H1 (cell line): ENCODE data around the gene DUOXA1. TPM values are rescaled to one million over a fixed set of nuclear protein-coding genes. Genes with fewer than 3 reads are reported as not detected.

Experiments
- CTCF ChIA-PET: fragments of 300-600 bp; sonication (Branson Sonifier 250); formaldehyde crosslinking; loops from one replicate; lab custom pipeline; 2021; ENCODE audit not compliant: partially characterized antibody; lab: Charles Lee
- POLR2A ChIA-PET: fragments of 300-600 bp; sonication (Branson Sonifier 250); formaldehyde crosslinking; loops from one replicate; lab custom pipeline; 2021; ENCODE audit warnings: inconsistent platforms; ENCODE audit not compliant: partially characterized antibody; lab: Charles Lee
- DNase-seq, 2 experiments: peaks; one replicate each; pipeline versions ENCODE4 v3.0.0 to v3.0.0-alpha.2; 2010 to 2022; ENCODE audit warnings: low spot score in 2 of 2, low read depth in 1 of 2, mixed read lengths in 1 of 2
- FAIRE-seq: peaks from 2 replicates; lab custom pipeline; 2011; peaks lifted over from hg19 to GRCh38; lab: Jason Lieb, UNC
- H2AFZ ChIP-seq: 2 replicates; pipeline ENCODE4 v1.8.1; 2012; ENCODE audit warnings: low read length, inconsistent platforms
- H2AK5ac ChIP-seq: 2 replicates; pipeline ENCODE4 v1.6.1; 2013; ENCODE audit warnings: low read depth, low read length
- H2BK120ac ChIP-seq: replicated peaks from 2 replicates; pipeline ENCODE3; 2013; ENCODE audit warnings: low read depth, low read length, inconsistent platforms
- H2BK12ac ChIP-seq: 2 replicates; pipeline ENCODE4 v1.6.1; 2013; ENCODE audit warnings: low read depth, low read length
- H2BK15ac ChIP-seq: 2 replicates; pipeline ENCODE4 v1.6.1; 2013; ENCODE audit warnings: low read length
- H2BK20ac ChIP-seq: 2 replicates; pipeline ENCODE4 v1.6.1; 2013; ENCODE audit warnings: low read length
- H2BK5ac ChIP-seq: 2 replicates; pipeline ENCODE4 v1.6.1; 2013; ENCODE audit warnings: low read depth, low read length
- H3K14ac ChIP-seq: 2 replicates; pipeline ENCODE4 v1.6.1; 2013; ENCODE audit warnings: inconsistent platforms; ENCODE audit not compliant: insufficient read length
- H3K18ac ChIP-seq: 2 replicates; pipeline ENCODE4 v1.6.1; 2013; ENCODE audit warnings: low read length; ENCODE audit errors: extremely low read depth
- H3K23ac ChIP-seq: 2 replicates; pipeline ENCODE4 v1.6.1; 2013; ENCODE audit warnings: inconsistent platforms; ENCODE audit not compliant: insufficient read length
- H3K23me2 ChIP-seq: 2 replicates; pipeline ENCODE4 v1.6.1; 2013; ENCODE audit warnings: low read depth, low read length
- H3K27ac ChIP-seq: 2 replicates; pipeline ENCODE4 v1.6.1; 2011; ENCODE audit warnings: low read depth, low read length, inconsistent platforms
- H3K27me3 ChIP-seq, 4 experiments: replicated peaks in 1 of 4; 1 replicate in 1 of 4; 2 replicates in 3 of 4; pipeline versions ENCODE4 v1.6.1 to v1.8.1; 2011 to 2013; ENCODE audit warnings: low read length in 3 of 4, mild to moderate bottlenecking in 3 of 4, inconsistent platforms in 2 of 4, mixed read lengths in 2 of 4, moderate library complexity in 1 of 4; ENCODE audit not compliant: control insufficient read depth in 3 of 4, insufficient read depth in 3 of 4; ENCODE audit errors: extremely low read depth in 1 of 4
- H3K36me3 ChIP-seq, 4 experiments: 2 replicates each; pipeline versions ENCODE4 v1.6.1 to v1.8.1; 2011 to 2013; ENCODE audit warnings: mild to moderate bottlenecking in 4 of 4, low read length in 3 of 4, moderate library complexity in 2 of 4, control low read depth in 1 of 4, inconsistent platforms in 1 of 4; ENCODE audit not compliant: insufficient read depth in 4 of 4, control insufficient read depth in 2 of 4
- H3K4ac ChIP-seq: replicated peaks from 2 replicates; pipeline ENCODE3; 2013; ENCODE audit warnings: low read length, low read depth, mixed read lengths, inconsistent platforms; ENCODE audit not compliant: insufficient read length
- H3K4me1 ChIP-seq, 4 experiments: replicated peaks in 1 of 4; 1 replicate in 1 of 4; 2 replicates in 3 of 4; pipeline versions ENCODE4 v1.6.1 to v1.8.1; 2011 to 2013; ENCODE audit warnings: low read length in 3 of 4, inconsistent platforms in 2 of 4, mixed read lengths in 1 of 4; ENCODE audit not compliant: insufficient read depth in 4 of 4, control insufficient read depth in 3 of 4
- H3K4me2 ChIP-seq, 2 experiments: 2 replicates each; pipeline versions ENCODE4 v1.6.1 to v1.8.1; 2011 to 2013; ENCODE audit warnings: low read depth in 2 of 2, low read length in 2 of 2, control low read depth in 1 of 2, inconsistent platforms in 1 of 2, mild to moderate bottlenecking in 1 of 2; ENCODE audit not compliant: insufficient read depth in 1 of 2
- H3K4me3 ChIP-seq, 4 experiments: fragments of 200-600, 300-600 bp in 1 of 4; sonication (generic), shearing (Covaris generic), sonication (Bioruptor Twin) in 1 of 4; 2 replicates each; pipeline versions ENCODE4 v1.5.1 to v1.8.1; 2011 to 2016; ENCODE audit warnings: low read length in 4 of 4, low read depth in 3 of 4, control low read depth in 2 of 4, inconsistent platforms in 2 of 4, mild to moderate bottlenecking in 2 of 4, mixed read lengths in 1 of 4, moderate library complexity in 1 of 4; ENCODE audit not compliant: insufficient read depth in 2 of 4; ENCODE audit errors: extremely low read depth in 1 of 4
- H3K56ac ChIP-seq: replicated peaks from 2 replicates; pipeline ENCODE3; 2013; ENCODE audit warnings: low read depth, mild to moderate bottlenecking, mixed read lengths, low read length, inconsistent platforms; ENCODE audit not compliant: insufficient read length
- H3K79me1 ChIP-seq: 2 replicates; pipeline ENCODE4 v1.6.1; 2013; ENCODE audit warnings: low read depth, low read length, control low read depth
- H3K79me2 ChIP-seq, 2 experiments: 2 replicates each; pipeline versions ENCODE4 v1.6.1 to v1.8.1; 2012 to 2013; ENCODE audit warnings: low read length in 2 of 2, mild to moderate bottlenecking in 2 of 2, inconsistent platforms in 1 of 2; ENCODE audit not compliant: insufficient read depth in 2 of 2, control insufficient read depth in 1 of 2
- H3K9ac ChIP-seq, 4 experiments: replicated peaks in 1 of 4; 1 replicate in 1 of 4; 2 replicates in 3 of 4; pipeline versions ENCODE4 v1.6.1 to v1.8.1; 2011 to 2013; ENCODE audit warnings: low read depth in 3 of 4, low read length in 3 of 4, control low read depth in 2 of 4, mild to moderate bottlenecking in 2 of 4, moderate library complexity in 2 of 4, inconsistent platforms in 1 of 4; ENCODE audit errors: extremely low read depth in 1 of 4
- H3K9me3 ChIP-seq, 2 experiments: 2 replicates each; pipeline versions ENCODE4 v1.6.1 to v1.8.1; 2012 to 2013; ENCODE audit warnings: mild to moderate bottlenecking in 2 of 2, moderate library complexity in 2 of 2, control low read depth in 1 of 2, inconsistent platforms in 1 of 2, low read depth in 1 of 2, low read length in 1 of 2, mixed read lengths in 1 of 2; ENCODE audit not compliant: insufficient read depth in 2 of 2
- H4K20me1 ChIP-seq, 2 experiments: replicated peaks in 1 of 2; 2 replicates each; pipeline versions ENCODE3 to v1.8.1; 2011 to 2013; ENCODE audit warnings: inconsistent platforms in 2 of 2, low read length in 2 of 2, mild to moderate bottlenecking in 1 of 2; ENCODE audit not compliant: insufficient read depth in 2 of 2, control insufficient read depth in 1 of 2
- H4K5ac ChIP-seq: 2 replicates; pipeline ENCODE4 v1.6.1; 2013; ENCODE audit warnings: low read length, low read depth, mixed read lengths, inconsistent platforms; ENCODE audit not compliant: insufficient read length
- H4K8ac ChIP-seq: 2 replicates; pipeline ENCODE4 v1.8.0; 2013; ENCODE audit warnings: mild to moderate bottlenecking, moderate library complexity, low read length, inconsistent platforms; ENCODE audit not compliant: insufficient read depth; ENCODE audit errors: extremely low read depth
- H4K91ac ChIP-seq: replicated peaks from 2 replicates; pipeline ENCODE3; 2013; ENCODE audit warnings: low read length, mixed read lengths, inconsistent platforms; ENCODE audit not compliant: insufficient read length
- CHD1 ChIP-seq: IDR thresholded peaks from 2 replicates; pipeline ENCODE4 v1.6.1; 2012; ENCODE audit warnings: low read depth, low read length, improper control_type of control experiment
- NRF1 ChIP-seq: IDR thresholded peaks from 2 replicates; pipeline ENCODE4 v1.6.1; 2011; ENCODE audit warnings: mild to moderate bottlenecking, low read depth, low read length, improper control_type of control experiment
- RAD21 ChIP-seq, 2 experiments: IDR thresholded peaks in 1 of 2; conservative IDR thresholded peaks in 1 of 2; 2 replicates each; pipeline ENCODE4 v1.6.1; 2011; ENCODE audit warnings: low read depth in 2 of 2, low read length in 2 of 2, improper control_type of control experiment in 1 of 2, inconsistent platforms in 1 of 2, mild to moderate bottlenecking in 1 of 2, moderate library complexity in 1 of 2
- RBBP5 ChIP-seq: IDR thresholded peaks from 2 replicates; pipeline ENCODE4 v1.7.1; 2012; ENCODE audit warnings: low read depth, mild to moderate bottlenecking, inconsistent platforms, low read length, moderate library complexity, borderline replicate concordance
- SIN3A ChIP-seq, 2 experiments: IDR thresholded peaks in 1 of 2; conservative IDR thresholded peaks in 1 of 2; 2 replicates each; pipeline ENCODE4 v1.6.1; 2011 to 2012; ENCODE audit warnings: low read length in 2 of 2, improper control_type of control experiment in 1 of 2, low read depth in 1 of 2, mild to moderate bottlenecking in 1 of 2
- TEAD4 ChIP-seq: IDR thresholded peaks from 2 replicates; pipeline ENCODE4 v1.6.1; 2012; ENCODE audit warnings: low read depth, low read length, inconsistent platforms, mixed read lengths
- whole genome bisulfite sequencing, 2 experiments: shearing (Covaris generic) in 1 of 2; methylation state at CpG; one replicate each; pipeline versions ENCODE4 v1.1.6 to v1.1.7; 2013 to 2015; ENCODE audit warnings: low lambda C conversion rate in 2 of 2, mixed read lengths in 2 of 2, inconsistent platforms in 1 of 2, low coverage in 1 of 2, missing lambda C conversion rate in 1 of 2; ENCODE audit not compliant: insufficient replicate concordance in 2 of 2, insufficient coverage in 1 of 2, insufficient read length in 1 of 2; ENCODE audit errors: extremely low coverage in 1 of 2, missing lambda C conversion rate in 1 of 2; 5-methylcytosine and 5-hydroxymethylcytosine counted together
- polyA plus RNA-seq, 7 experiments: library from polyadenylated mRNA; depleted of rRNA in 3 of 7; stranded (reverse) in 5 of 7; unstranded in 2 of 7; fragments of >200 nt in 5 of 7; fragments of 200-250 nt in 2 of 7; gene quantifications; 1 replicate in 5 of 7; 2 replicates in 1 of 7; 4 replicates in 1 of 7; pipeline versions ENCODE4 v1.2.1 to v1.2.3, GENCODE V29; 2011 to 2013; ENCODE audit warnings: missing spikeins in 2 of 7, mixed read lengths in 2 of 7
- total RNA-seq: library from RNA; stranded (reverse); fragmentation: NEBNext Ultra II Directional; extraction: Animal tissue kit (Norgen Biotek cat#: 25700); gene quantifications from 2 replicates; pipeline ENCODE4 v1.2.1, GENCODE V29; 2021
- TF ChIP-seq, protein P1 (sequence below), 3 experiments: IDR thresholded peaks; 1 replicate in 2 of 3; 2 replicates in 1 of 3; pipeline versions ENCODE4 v1.5.1 to v1.6.1; 2011; ENCODE audit warnings: low read length in 3 of 3, mild to moderate bottlenecking in 3 of 3, inconsistent platforms in 2 of 3, low read depth in 1 of 3, moderate library complexity in 1 of 3; ENCODE audit not compliant: insufficient read depth in 1 of 3; ENCODE audit errors: control extremely low read depth in 1 of 3
- TF ChIP-seq, protein P2 (sequence below): IDR thresholded peaks from 2 replicates; pipeline ENCODE4 v1.6.1; 2011; ENCODE audit warnings: low read depth, mild to moderate bottlenecking, low read length; ENCODE audit not compliant: insufficient read depth

The DUOXA1 gene
- total and polyA plus RNA-seq, 2 of the 8 experiments (the other 6 are each of a cell fraction or from before 2014, with no cell fraction given): 0.18 TPM; not detected in 1

DNA sequence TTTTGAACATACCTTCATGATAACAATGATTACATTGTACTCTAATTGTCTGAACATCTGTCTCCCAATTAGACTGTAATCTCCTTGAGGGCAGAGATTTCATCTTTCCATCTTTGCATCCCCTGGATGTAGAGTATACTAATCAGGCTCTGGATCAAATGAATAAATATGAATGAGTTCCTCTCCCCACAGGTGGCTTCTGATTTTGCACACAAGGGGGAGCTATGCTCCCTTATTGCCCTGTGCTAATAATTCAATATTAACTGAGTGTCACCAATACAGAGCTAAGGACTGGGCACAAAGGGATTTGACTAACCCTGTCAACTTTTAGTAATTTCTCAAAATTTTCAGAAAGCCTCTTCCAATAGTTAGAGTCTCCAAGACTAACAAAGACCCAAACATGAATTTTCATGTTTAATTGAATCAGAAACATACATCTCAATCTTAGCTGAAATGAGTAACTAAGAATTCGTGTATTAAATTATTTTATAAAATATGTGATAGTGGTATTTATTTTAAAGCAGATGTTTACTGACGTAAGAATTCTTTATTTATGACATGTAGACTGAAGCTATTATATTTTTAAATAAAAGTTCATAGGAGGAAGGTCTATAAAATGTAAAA lies 3.0 kb downstream of the DUOXA1 start:
- Histone ChIP-seq H3K4me3 (no peak overlapping the region), H4K91ac (no peak overlapping the region), H2BK20ac (no peak overlapping the region), H2AK5ac (no peak overlapping the region), H3K36me3 (no peaks in the 10 kb centered on the region), H3K4me1 (peaks cover 0 to 6% (median 2%) of the 10 kb centered on the region in 4 experiments; a peak in 4 of 7 replicates), H3K23ac (no peak overlapping the region), H2BK5ac (no peak overlapping the region), H4K5ac (no peak overlapping the region), H3K4ac (no peak overlapping the region), H2AFZ (no peak overlapping the region), H4K8ac (no peak overlapping the region), H4K20me1 (peaks cover 0 to 2% of the 10 kb centered on the region in 2 experiments), H3K18ac (no peak overlapping the region), H2BK120ac (no peak overlapping the region), H2BK12ac (no peak overlapping the region), H2BK15ac (no peak overlapping the region), H3K79me2 (no peaks in the 10 kb centered on the region), H3K4me2 (no peak overlapping the region), H3K56ac (no peak overlapping the region), H3K14ac (no peak overlapping the region), H3K23me2 (peaks cover 5% of the 10 kb centered on the region; the same call in 1 of the 2 replicates), H3K79me1 (no peaks in the 10 kb centered on the region), H3K27ac (no peak overlapping the region), H3K27me3 (peaks cover 45 to 75% (median 56%) of the 10 kb centered on the region in 4 experiments), H3K9me3 (no peaks in the 10 kb centered on the region), H3K9ac (no peak overlapping the region)
- DNase-seq (no peak), FAIRE-seq (no peak)
- ChIA-PET CTCF (interaction anchor here (0.7 to 6.0 kb wide), 12 partner anchors 8 to 79 kb away, joined by 3 to 57 read pairs (median 6); partner anchors contain the start of genes DUOX2 and DUOXA2), POLR2A (no interaction called here)
- WGBS, 2 experiments: 47% methylated on average over 2 of the region's 2 CpGs; no CpG with 5 or more reads in 1 of the 2 experiments
- TF ChIP-seq RBBP5 (no peak), CHD1 (no peak), TEAD4 (no peak), NRF1 (no peak), RAD21 (IDR thresholded peaks at IDR 0.05 in 1 of 2, conservative IDR thresholded peaks at IDR 0.05 in 1 of 2; ENCODE audit: low read depth in 2 of 2, low read length in 2 of 2) (peak; percentile 39 to 58; a peak in 3 of 4 replicates), SIN3A (conservative IDR thresholded peaks at IDR 0.05 in 1 of 2, IDR thresholded peaks at IDR 0.05 in 1 of 2; ENCODE audit: low read depth in 1 of 2, low read length in 2 of 2) (no peak)
- TF ChIP-seq, protein P1, sequence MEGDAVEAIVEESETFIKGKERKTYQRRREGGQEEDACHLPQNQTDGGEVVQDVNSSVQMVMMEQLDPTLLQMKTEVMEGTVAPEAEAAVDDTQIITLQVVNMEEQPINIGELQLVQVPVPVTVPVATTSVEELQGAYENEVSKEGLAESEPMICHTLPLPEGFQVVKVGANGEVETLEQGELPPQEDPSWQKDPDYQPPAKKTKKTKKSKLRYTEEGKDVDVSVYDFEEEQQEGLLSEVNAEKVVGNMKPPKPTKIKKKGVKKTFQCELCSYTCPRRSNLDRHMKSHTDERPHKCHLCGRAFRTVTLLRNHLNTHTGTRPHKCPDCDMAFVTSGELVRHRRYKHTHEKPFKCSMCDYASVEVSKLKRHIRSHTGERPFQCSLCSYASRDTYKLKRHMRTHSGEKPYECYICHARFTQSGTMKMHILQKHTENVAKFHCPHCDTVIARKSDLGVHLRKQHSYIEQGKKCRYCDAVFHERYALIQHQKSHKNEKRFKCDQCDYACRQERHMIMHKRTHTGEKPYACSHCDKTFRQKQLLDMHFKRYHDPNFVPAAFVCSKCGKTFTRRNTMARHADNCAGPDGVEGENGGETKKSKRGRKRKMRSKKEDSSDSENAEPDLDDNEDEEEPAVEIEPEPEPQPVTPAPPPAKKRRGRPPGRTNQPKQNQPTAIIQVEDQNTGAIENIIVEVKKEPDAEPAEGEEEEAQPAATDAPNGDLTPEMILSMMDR (IDR thresholded peaks at IDR 0.05; ENCODE audit: control extremely low read depth in 1 of 3, insufficient read depth in 1 of 3, low read depth in 1 of 3, low read length in 3 of 3): peak in 2 of 3 experiments; percentile 48 to 52; a peak in 2 of 4 replicates
- TF ChIP-seq, protein P2, sequence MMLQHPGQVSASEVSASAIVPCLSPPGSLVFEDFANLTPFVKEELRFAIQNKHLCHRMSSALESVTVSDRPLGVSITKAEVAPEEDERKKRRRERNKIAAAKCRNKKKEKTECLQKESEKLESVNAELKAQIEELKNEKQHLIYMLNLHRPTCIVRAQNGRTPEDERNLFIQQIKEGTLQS: no peak
